HG03280 (cell line): ENCODE results near the gene TSKU.
"Not testable (repeated sequence)": the region's sequence is repeated elsewhere in the genome, so short reads cannot be mapped to it uniquely, and the experiment has no call there.

ENCODE experiments used
- ATAC-seq: cut with Tn5 transposase; IDR thresholded peaks from one replicate; pipeline ENCODE4 v1.9.1; 2021; ENCODE audit warnings: mild to moderate bottlenecking, moderate library complexity; ENCODE audit not compliant: unreplicated experiment

Gene TSKU, protein sequence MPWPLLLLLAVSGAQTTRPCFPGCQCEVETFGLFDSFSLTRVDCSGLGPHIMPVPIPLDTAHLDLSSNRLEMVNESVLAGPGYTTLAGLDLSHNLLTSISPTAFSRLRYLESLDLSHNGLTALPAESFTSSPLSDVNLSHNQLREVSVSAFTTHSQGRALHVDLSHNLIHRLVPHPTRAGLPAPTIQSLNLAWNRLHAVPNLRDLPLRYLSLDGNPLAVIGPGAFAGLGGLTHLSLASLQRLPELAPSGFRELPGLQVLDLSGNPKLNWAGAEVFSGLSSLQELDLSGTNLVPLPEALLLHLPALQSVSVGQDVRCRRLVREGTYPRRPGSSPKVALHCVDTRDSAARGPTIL

DNA sequence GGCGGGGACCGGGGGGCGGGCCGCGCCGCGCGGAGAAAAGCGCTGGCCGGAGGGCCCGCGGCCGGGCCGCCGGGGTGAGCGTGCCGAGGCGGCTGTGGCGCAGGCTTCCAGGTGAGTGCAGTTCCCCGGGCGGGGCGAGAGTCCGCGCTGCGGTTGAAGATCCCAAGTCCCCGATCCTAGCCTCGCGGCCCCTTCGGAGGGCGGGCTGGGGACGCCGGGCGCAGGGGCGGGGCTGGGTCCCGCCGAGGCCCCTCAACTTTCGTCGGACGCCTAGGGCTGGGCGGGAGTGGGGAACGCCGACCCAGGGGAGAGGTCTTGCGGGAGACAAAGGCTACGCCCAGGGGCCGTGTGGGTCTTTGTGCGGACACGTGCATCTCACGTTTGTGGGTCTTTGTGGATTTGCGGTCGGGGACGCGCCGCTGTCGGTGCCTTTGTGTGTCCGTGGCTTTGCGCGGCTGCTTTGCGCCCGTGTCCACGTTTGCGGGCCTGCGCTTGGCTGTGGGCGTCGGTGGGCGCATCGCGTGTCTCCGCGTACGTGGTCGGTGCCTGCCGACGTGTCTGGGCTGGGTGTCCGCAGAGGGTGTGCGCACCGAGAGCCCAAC is at the start of gene TSKU:
Gene TSKU, plus strand, starts transcription at position 63 of the 602 bp plus-strand sequence. CDS start 12,261 bp downstream, outside the sequence.
- no peak for ATAC-seq

DNA sequence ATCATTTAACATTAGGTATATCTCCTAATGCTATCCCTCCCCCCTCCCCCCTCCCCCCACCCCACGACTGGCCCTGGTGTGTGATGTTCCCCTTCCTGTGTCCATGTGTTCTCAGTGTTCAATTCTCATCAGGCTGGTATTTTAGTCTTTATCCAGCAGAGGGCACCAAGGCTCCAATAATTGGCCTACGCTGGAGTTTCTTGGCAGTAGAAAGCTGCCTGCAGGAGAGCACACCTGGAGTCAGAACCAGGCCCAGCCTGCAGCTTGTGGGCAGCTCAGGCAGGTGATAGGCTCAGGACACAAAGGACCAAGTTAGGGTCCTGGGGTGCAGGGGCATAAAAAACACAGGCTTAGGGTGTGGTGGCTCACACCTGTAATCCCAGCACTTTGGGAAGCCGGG is 49.2 kb upstream of the TSKU start:
- not testable (repeated sequence) for ATAC-seq

DNA sequence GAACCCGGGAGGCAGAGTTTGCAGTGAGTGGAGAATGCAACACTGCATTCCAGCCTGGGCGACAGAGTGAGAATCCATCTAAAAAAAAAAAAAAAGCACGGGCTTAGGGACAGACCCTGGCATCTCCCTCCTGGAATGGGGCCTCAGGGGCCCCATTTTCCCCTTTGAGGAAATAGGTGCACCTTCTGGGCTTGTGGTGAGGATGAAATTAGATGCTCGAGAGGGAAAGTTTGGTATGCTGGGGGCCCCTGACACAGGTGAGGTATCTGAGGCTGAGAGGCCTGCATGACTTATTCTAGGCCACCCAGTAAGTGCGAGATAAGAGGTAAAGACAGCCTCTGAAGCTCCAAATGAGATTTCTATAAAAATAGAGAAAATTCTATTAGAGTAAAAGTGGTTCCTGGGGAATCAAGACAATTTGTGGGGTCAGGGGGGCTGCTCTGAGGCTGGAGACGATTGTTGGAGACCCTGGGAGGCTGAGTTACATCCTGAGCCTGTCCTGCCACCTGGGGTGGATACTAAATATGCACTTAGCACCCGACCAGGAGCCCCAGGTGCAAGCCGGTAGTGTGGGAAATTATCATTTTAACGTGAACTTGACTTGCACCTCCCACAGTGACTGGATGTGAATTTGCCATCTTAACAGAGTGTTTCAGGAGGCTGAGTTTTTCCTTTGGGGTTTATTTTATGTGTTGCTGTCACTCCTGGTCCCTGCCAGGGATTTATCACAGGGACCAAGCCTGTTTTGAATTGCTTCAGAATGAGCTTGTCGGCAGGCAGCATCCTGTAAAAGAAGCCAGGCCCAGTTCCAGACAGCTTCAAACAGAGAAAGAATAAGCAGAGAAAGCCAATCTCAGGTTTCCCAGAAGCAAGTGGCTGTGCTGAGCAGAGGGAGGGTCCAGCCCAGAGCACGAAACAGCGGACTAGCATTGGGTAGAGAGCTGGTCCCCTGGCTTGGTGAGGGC is 48.4 kb upstream of the TSKU start:
- ATAC-seq = no peak

DNA sequence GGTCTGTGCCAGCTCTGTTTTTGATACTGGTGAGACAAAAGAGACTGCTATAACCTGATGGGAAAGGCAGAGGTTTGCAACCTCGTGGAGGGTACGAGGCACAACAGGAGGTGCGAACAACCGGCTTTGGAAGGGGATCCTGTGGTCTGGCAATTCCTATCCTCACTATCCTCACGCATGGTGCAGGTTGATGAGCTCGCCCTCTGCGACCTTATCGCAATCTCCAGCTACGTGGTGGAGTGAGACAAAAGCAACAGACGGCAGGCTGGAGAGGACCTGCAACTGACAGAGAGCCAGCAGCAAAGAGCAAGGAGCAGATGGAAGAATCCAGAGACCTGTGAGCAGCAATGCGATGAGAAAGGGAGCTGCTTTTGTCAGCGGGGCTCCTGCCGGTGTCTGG is 47.3 kb upstream of the TSKU start:
- ATAC-seq = no peak

DNA sequence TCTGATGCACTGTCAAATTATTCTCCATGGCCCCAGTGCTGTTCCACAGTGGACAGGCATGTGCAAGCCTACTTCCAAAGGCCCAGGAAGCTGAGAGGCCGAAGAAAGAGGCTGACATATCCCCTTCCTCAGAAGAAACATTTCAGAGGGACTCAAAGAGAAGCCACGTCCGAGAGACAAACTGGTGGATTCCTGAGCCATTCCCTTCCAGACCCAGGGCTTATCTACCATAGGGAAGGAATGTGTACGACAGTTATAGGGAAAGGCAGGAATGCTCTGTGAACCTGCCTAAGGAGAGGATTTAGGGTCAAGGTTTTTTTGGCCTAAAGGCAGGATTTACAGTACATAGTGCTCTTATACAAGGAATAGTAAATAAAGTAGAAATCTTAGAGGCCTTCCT is 46.9 kb upstream of the TSKU start:
- ATAC-seq = no peak

DNA sequence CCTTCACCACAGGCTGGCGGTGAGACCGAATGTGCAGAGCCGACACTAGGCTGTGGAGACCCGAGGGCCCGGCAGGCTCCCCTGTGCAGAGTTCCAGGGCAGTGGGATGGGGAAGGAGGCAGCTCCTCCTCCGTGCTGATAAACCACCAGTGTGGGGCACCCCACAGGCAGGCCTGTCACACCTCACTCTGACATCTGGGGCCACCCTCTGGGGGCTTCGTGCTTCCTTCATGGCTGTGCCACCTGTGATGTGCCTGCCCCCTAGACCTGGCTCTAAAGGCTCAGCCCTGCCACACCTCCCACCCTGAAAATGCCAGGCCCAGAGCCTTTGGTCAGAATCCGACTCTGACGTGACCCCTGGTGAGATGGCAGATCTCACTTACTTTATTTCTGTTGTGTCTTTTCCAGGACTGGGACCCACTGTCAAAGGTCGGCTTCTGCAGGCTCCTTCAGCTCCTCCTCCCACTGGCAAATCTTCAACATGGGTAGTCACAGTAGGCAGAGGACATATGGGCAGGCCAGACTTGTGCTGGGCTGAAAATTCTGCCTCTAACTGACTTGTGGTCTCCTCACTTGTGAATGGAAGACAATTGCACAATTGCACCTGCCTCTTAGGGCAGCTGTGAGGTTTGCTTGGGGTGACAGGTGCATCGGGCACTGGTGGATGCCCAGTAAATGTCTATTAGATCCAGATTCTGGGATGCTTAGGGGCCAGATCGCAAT is 46.2 kb upstream of the TSKU start:
- no peak for ATAC-seq

DNA sequence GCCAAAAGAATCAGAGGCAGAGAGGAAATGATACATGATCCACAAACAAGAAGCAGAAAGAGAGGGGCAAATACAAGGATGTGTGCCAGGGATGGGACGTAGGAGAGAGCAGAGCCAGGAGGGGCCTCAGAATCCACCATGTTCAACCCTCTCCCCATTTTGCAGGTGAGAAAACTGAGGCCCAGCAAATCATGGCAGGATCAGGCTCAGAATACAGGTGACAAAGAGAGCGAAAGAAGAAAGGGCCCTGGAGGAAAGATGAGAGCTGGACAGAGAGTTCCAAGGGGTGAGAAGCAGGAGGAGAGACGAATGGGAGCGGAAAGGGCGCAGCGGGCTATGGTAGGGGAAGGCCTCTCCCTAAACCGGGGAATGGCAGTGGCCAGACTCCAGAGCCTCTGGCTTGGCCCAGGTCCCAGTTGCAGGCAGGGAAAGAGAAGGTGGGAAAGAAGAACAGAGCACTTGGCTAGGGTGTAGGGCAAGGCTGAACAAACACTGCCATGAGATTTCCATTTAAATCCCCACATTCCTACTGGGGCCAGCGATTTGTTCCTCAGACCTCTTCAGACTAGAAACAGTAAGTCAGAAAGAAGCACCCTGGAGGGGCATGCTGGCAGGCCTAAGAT is 44.4 kb upstream of the TSKU start:
- no peak for ATAC-seq

DNA sequence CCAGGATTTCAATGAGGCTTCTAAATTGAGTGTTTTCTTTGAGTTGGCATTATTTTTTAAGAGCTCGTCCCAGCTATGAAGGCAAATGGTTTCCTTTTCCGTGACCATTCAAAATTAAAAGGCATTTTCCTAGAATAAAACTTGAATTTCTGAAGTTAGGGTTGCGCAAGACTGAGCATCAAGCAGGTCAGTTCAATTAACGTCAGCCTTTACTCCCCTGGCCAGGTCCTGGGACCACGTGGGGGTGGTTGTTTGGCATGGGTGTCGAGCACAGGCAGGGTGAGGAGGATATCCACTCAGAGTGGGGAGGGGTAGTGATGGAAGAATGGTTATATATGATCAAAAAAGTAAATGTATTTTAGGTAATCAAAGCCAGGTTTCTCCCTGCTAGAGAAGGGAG is 43.4 kb upstream of the TSKU start:
- ATAC-seq = no peak

DNA sequence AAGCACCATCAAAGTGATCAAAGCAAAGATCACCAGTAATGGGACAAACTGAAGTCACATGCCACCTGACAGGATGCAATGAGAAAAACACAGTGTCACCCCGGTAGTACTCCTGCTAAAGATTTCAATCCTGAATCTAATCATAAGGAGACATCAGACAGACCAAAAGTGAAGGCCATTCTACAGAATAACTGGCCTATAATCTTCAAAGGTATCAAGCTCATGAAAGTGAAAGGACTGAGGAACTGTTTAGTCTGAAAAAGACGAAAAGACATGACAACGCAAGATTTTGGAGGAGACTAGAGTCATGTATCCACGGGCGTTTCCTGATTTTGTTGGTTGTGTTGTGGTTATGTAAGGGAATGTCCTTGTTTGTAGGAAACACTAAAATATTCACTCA is 42.4 kb upstream of the TSKU start:
- ATAC-seq = no peak

DNA sequence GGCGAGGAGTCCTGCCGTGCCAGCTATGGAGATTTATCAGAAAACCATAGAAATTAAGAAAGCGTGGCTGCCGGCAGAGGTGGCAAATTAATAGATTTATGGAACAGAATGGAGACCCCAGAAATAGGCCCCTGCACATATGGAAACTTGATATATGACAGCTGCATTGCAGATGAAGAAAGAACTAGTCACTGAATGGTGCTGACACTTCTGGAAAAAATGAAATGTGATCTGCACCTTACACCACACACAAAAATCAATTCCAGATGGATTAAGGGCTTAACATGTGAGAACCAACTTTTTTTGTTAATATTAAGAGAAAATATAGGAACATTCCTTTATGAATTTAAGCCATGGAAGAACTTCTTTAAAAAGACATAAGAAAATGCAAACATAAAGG is 40.3 kb upstream of the TSKU start:
- no peak for ATAC-seq

DNA sequence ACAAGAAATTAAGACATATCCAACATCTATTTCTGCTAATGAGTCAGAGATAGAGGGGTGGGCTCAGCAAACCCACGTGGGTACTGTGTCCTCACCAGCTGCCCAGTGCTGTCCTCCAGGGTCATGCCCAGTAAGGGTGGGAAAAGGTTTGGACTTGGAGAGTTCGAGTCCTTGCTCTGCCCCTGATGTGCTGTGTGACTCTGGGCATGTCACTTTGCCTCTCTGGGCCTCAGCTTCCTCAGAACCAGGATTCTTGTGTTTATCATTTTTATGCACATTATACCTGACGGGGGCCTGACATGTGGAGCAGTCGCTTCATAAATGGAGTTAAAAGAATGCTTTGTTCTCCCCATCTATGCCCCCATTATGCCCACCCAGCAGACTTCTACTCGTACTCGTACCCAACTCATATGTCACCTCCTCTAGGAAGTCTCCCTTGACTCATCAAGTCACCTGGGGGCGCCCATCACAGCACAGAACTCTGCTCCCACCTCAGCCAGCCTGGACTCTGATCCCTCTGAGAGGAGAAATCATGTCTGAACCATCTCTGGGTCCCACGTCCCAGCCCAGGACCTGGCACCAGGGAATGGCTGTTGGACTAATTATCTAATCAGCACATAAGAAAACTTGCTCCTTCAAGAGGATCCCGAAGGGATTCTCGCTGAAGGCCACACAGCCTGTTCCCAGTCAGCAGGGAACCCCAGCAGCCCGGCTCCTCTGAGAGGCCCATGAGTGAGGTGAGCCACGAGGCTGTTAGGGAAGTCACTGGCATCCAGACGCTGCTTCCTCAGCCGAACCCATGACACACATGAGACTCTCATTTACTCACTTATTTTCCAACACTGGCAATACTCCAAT is 38.7 kb upstream of the TSKU start:
- ATAC-seq = no peak

DNA sequence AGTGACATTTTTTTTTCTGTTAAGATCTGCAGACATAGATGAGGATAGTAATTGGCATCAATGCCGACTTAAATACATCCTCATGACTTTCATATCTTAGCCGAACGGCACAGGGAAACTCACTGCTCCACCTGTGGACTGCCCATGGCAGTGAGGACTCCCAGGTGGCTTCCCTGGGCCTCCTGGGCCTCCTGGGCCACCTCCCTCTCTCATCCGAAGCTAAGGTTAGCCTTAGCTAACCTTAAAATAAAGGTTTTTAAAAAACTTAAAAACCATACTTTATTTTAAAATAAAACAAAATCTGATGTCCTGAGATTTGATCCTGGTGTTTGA is 38.1 kb upstream of the TSKU start:
- no peak for ATAC-seq

DNA sequence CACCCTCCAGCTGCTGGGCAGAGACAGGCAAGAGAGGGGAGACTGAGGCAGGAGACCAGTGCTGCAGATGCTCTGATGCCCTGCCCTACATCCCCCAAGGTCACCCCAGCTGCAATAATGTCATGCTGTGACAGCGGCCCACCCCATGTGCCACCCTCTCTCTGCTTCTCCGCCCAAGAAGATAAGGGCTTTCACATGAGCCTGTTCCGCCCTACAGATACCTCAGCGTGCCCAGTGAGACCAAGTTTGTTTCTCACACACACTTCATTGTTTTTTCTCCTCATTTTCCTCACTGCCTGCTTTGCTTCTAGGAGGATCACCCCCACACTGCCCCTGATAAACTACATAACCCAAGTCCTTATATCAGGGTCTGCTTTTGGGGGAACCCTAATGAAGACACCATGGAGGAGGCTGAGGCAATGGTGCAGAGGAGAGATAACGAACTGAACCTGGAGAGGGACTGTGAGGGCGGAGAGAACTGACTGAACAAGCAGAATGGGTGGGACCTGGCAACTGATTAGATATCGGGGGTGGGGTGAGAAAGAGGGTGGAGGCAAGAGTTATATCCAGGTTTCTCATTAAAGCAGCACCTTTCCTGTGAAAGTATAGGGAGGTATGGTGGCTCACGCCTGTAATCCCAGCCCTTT is 37.5 kb upstream of the TSKU start:
- ATAC-seq = no peak

DNA sequence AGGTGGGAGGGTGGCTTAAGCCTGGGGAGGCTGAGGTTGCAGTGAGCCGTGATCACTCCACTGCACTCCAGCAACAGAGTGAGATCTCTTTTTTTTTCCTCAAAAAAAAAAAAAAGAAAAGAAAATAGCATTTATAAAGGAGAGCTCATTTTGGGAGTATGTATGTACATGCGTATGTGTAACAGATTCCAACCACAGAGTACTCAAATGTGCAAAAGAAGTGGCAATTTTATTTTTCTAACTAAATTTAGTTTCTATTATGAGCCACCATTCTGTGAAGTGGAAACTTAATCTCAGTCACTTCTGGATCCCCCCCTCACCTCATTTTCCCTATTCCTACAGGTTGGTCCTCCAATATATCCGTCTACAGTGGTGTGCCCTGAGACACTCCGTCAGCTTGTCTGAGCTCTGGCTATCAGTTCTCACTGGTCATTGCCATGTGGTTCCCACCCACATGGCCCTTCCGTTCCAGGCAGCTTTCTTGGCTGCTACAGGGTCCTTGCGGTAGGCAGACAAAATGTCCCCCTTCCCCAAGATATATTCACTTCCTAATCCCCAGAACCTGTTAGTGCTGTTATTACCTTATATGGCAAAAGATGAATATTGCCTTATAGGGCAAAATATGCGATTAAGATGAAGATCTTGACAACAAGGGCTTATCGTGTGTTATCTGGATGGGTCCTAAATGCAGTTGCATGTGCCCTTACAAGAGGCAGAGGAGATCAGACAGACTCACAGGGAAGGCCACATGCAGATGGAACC is 35.8 kb upstream of the TSKU start:
- ATAC-seq = no peak

DNA sequence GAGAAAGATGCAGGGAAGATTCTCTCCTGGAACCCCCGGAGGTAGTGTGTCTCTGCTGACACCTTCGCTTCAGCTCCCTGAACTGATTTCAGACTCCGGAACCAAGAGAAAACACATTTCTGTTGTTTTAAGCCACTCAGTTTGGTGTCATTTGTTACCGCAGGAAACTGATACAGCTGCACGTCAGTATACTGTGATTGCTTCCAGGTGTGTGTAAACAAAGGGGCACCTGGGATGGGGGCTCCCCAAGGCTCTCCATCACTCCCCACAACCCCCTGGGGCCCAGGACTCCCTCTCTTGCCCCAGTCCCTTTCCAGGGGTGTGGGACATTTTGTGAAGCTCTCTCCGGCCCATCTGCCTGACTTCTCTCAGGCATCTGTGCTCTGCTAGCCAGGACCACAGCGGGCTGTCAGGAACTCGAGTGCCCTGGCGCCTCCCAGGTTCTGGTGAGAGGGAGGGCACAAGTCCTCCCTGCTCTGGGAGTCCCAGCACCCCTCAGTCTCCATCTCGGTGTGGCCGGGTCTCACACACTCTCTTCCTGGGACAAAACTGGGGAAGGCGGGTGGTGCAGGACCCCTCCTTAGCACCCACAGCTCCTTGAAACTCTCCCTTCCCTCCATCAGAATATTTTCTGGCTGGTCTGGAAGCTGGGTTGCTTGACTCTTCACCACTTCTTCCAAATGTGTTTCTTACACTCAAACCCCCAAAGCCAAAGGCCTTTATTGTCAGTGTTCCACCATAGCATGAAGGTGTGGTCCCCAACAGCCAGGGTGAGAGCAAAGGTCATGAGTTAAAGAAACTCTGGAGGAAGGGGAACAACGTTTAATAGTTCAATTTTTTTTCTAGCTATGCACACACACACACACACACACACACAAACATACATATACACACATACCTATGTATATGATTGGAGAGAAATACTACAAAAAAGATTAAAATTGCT is 35.0 kb upstream of the TSKU start:
- no peak for ATAC-seq

DNA sequence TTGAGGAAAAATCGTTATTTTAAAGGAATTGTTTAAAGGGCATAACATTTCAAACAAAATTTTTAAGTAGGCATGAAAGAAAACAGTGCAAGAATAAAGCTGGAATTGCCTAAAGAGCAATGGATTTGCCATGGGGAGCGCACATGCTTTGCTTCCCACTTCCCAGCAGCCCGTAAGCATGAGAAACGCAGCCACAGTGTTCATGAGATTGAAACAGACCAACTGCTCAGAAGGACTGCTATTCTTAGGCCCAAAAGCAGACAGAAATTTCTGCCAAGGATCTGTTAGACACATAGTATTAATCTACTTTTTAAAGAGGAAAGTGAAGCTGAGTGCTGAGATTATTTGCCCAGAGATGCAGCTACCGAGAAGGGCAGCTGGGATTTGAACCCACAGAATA is 34.2 kb upstream of the TSKU start:
- no peak for ATAC-seq

DNA sequence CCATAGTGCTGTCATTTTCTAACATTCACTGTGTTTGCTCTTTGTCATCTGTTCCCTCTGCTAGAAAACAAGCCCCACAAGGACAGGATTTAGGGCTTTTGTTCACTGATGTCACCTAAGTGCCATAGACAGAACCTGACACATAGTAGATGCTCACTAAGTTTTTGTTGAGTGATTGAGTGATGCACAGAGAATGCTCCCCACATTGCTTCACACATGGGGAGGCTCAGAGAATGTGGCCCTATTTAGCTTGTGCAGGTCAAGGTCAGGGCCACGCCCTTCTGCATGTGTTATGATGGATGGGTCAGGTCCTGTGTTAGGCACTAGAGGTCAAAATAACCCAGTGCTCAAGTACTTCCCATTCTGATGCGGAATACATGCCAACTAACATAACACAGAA is 33.1 kb upstream of the TSKU start:
- ATAC-seq = no peak
